Camera-type eye (tissue), 1 donor: ENCODE results near the gene FFAR4. TPM values are rescaled to one million over a fixed set of nuclear protein-coding genes. Genes with fewer than 3 reads are reported as not detected.

ENCODE experiments used
- total RNA-seq: library from RNA; depleted of rRNA; stranded (reverse); fragments of >200 nt; gene quantifications from one replicate; pipeline ENCODE4 v1.2.3, GENCODE V29; 2014

The FFAR4 gene
- not detected for total RNA-seq

GRCh38 chr10:93566435-93567276 is at the start of gene FFAR4:
TSS of gene FFAR4 (plus strand) at chr10:93566665. CDS start at chr10:93566721, 56 bp downstream.

GRCh38 chr10:93601146-93601773 is 34.8 kb downstream of the FFAR4 start, which contains the start of gene RBP4:
TSS of gene RBP4 (minus strand) at chr10:93601235. CDS start at chr10:93601028, 207 bp downstream.

GRCh38 chr10:93612311-93612710 is 45.8 kb downstream of the FFAR4 start, which contains the start of gene PDE6C:
TSS of gene PDE6C (plus strand) at chr10:93612537. CDS start at chr10:93612726, 189 bp downstream.

Other genes with a start within 250 kb of the FFAR4 start
- 59.4 TPM for gene MYOF, start 84.3 kb upstream of the FFAR4 start, total RNA-seq
- 7.3 TPM for gene CEP55, start 70.1 kb upstream of the FFAR4 start, total RNA-seq
- 7.0 TPM for gene RBP4, start 34.6 kb downstream of the FFAR4 start, total RNA-seq
- 4.2 TPM for gene PDE6C, start 45.9 kb downstream of the FFAR4 start, total RNA-seq
- 40.8 TPM for gene FRA10AC1, start 135.9 kb downstream of the FFAR4 start, total RNA-seq
- 12.0 TPM for gene LGI1, start 191.3 kb downstream of the FFAR4 start, total RNA-seq